OCI-LY7 (cell line): ENCODE measurements around the gene XK. TPM values are rescaled to one million over a fixed set of nuclear protein-coding genes. Genes with fewer than 3 reads are reported as not detected.

Experiments used
- BruUV-seq: library from RNA; stranded (reverse); fragments of 400-500 nt; replicated peaks from 2 replicates; lab custom pipeline; 2021; lab: Mats Ljungman, UMichigan
- CTCF ChIA-PET: fragments of 300-600 bp; sonication (Branson Sonifier 250); formaldehyde crosslinking; loops from one replicate; lab custom pipeline; 2022; ENCODE audit warnings: antibody characterized with exemption; ENCODE audit not compliant: unreplicated experiment; lab: Charles Lee
- POLR2A ChIA-PET: fragments of 300-600 bp; sonication (Branson Sonifier 250); formaldehyde crosslinking; loops from one replicate; lab custom pipeline; 2022; ENCODE audit warnings: antibody characterized with exemption; lab: Charles Lee
- DNase-seq: peaks from one replicate; pipeline ENCODE4 v3.0.0-alpha.2; 2015; ENCODE audit warnings: low spot score
- H2AFZ ChIP-seq: fragments of 200-600 bp; sonication (generic), shearing (Covaris generic); 2 replicates; pipeline ENCODE4 v1.6.1; 2014; ENCODE audit warnings: mild to moderate bottlenecking, antibody characterized with exemption, low read length, moderate library complexity
- H3K27ac ChIP-seq: fragments of 200-600 bp; sonication (generic); 2 replicates; pipeline ENCODE4 v1.5.1; 2014; ENCODE audit warnings: mixed run types, low read depth, mild to moderate bottlenecking, moderate library complexity, low read length, inconsistent platforms; ENCODE audit not compliant: poor library complexity, severe bottlenecking
- H3K36me3 ChIP-seq: fragments of 200-600 bp; sonication (generic); 2 replicates; pipeline ENCODE4 v1.6.1; 2014; ENCODE audit warnings: mild to moderate bottlenecking, antibody characterized with exemption, low read length, moderate library complexity, mixed read lengths; ENCODE audit not compliant: insufficient read depth
- H3K4me1 ChIP-seq: fragments of 200-600 bp; sonication (generic); 2 replicates; pipeline ENCODE4 v1.5.1; 2014; ENCODE audit warnings: mild to moderate bottlenecking, low read length; ENCODE audit not compliant: insufficient read depth, poor library complexity, severe bottlenecking
- H3K4me2 ChIP-seq: fragments of 200-600 bp; sonication (generic); 2 replicates; pipeline ENCODE4 v1.6.1; 2014; ENCODE audit warnings: mild to moderate bottlenecking, low read length
- H3K4me3 ChIP-seq: fragments of 200-600 bp; sonication (generic); 2 replicates; pipeline ENCODE4 v1.5.1; 2014; ENCODE audit warnings: mild to moderate bottlenecking, low read depth, low read length; ENCODE audit not compliant: poor library complexity, severe bottlenecking
- H3K79me2 ChIP-seq: fragments of 200-600 bp; sonication (generic); 2 replicates; pipeline ENCODE4 v1.6.1; 2016; ENCODE audit warnings: low read depth, mild to moderate bottlenecking, low read length, moderate library complexity, mixed read lengths; ENCODE audit not compliant: insufficient read depth
- H3K9me2 ChIP-seq: fragments of 200-600 bp; sonication (generic); 2 replicates; pipeline ENCODE4 v1.6.1; 2016; ENCODE audit warnings: mild to moderate bottlenecking, low read length, mixed read lengths; ENCODE audit not compliant: insufficient read depth
- H3K9me3 ChIP-seq: fragments of 200-600 bp; sonication (generic); 2 replicates; pipeline ENCODE4 v1.6.1; 2014; ENCODE audit warnings: mild to moderate bottlenecking, mixed run types, low read length, mixed read lengths
- H4K20me1 ChIP-seq: fragments of 200-600 bp; sonication (generic); 2 replicates; pipeline ENCODE4 v1.6.1; 2014; ENCODE audit warnings: mild to moderate bottlenecking, antibody characterized with exemption, low read length, moderate library complexity, mixed read lengths; ENCODE audit not compliant: insufficient read depth
- EZH2phosphoT487 ChIP-seq: fragments of 200-600 bp; sonication (generic); IDR thresholded peaks from 2 replicates; pipeline ENCODE4 v1.6.1; 2018; ENCODE audit warnings: low read depth, borderline replicate concordance, mild to moderate bottlenecking, mixed run types, antibody characterized with exemption, low read length, moderate library complexity, mixed read lengths
- intact Hi-C: fragments of 100-400 bp; cut with micrococcal nuclease; formaldehyde crosslinking; loops from one replicate; pipeline ENCODE4 v1.10.0; 2022; ENCODE audit not compliant: unreplicated experiment
- total RNA-seq, 2 experiments: library from RNA; depleted of rRNA in 1 of 2; stranded (reverse); fragments of >200 nt in 1 of 2; shearing (Covaris generic) in 1 of 2; gene quantifications; 2 replicates each; pipeline ENCODE4 v1.2.3, GENCODE V29; 2014 to 2022
- TF ChIP-seq, protein P1 (sequence below): fragments of 200-600 bp; sonication (generic); conservative IDR thresholded peaks from 2 replicates; pipeline ENCODE4 v1.5.1; 2014; ENCODE audit warnings: mild to moderate bottlenecking, antibody characterized with exemption, low read length, moderate library complexity, mixed read lengths

Gene XK
- total RNA-seq, 2 experiments from 2014 or later: 0.70 TPM; not detected in 1

DNA sequence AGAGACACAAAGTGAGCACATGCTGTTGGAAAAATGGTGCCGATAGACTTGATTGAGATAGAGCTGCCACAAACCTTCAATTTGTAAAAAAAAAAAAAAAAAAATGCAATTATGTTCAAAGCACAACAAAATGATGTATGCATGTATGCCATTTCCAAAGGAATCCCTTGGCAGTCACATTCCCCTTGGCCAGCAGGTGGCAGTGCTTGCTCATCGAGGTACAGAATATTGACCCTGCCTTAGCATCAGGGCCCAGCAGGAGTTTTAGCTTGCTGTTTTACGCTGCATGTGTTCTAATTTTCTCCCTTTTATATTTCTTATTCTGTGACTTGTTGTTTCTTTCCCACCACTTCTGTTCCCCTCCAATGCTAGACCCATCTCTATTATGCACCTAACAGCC lies 59.8 kb downstream of the XK start:
- Histone ChIP-seq H3K36me3 (no peaks in the 10 kb centered on the region), H3K4me2 (peak overlapping the region; percentile 31; the same call in 1 of the 2 replicates), H3K4me1 (peaks cover 20% of the 10 kb centered on the region), H4K20me1 (no peaks in the 10 kb centered on the region), H3K9me3 (no peaks in the 10 kb centered on the region), H2AFZ (peak overlapping the region; percentile 76; the same call in 1 of the 2 replicates), H3K9me2 (no peaks in the 10 kb centered on the region), H3K27ac (peak overlapping the region; percentile 14), H3K4me3 (no peak overlapping the region), H3K79me2 (no peaks in the 10 kb centered on the region)
- no TSS peak for BruUV-seq
- ChIA-PET POLR2A (interaction anchor here (0.7 to 6.5 kb wide), 5 partner anchors 9 to 79 kb away, joined by 3 to 65 read pairs (median 7); no protein-coding TSS in a partner anchor), CTCF (interaction anchor here (0.5 to 2.2 kb wide), 4 partner anchors 10 to 697 kb away, joined by 3 to 46 read pairs (median 4); no protein-coding TSS in a partner anchor)
- intact Hi-C loops: loop anchor here (1.0 kb wide), 1 partner anchor 80 kb away; no protein-coding TSS in a partner anchor
- TF ChIP-seq, protein P1, sequence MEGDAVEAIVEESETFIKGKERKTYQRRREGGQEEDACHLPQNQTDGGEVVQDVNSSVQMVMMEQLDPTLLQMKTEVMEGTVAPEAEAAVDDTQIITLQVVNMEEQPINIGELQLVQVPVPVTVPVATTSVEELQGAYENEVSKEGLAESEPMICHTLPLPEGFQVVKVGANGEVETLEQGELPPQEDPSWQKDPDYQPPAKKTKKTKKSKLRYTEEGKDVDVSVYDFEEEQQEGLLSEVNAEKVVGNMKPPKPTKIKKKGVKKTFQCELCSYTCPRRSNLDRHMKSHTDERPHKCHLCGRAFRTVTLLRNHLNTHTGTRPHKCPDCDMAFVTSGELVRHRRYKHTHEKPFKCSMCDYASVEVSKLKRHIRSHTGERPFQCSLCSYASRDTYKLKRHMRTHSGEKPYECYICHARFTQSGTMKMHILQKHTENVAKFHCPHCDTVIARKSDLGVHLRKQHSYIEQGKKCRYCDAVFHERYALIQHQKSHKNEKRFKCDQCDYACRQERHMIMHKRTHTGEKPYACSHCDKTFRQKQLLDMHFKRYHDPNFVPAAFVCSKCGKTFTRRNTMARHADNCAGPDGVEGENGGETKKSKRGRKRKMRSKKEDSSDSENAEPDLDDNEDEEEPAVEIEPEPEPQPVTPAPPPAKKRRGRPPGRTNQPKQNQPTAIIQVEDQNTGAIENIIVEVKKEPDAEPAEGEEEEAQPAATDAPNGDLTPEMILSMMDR: peak; percentile 80
- no peak for TF ChIP-seq EZH2phosphoT487
- DNase-seq: peak; percentile 83

DNA sequence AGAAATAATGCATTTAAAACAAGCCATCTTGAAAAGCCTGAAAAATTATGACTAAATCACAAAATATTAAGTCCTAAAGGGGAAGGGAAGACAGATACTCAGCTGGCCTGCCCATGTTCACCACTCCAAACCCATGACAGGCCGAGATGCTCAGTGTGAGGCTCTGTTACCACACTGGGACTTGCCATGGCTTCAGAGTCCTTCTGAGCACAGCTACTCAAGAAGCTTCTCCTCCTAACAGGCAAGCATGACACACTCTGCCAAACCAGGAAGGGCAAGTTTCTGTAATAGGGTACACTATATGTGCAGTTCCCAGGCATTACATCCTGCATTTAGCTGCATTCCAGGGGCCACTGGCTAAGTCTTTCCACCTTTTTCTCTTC lies 60.2 kb downstream of the XK start:
- Histone ChIP-seq H3K79me2 (no peaks in the 10 kb centered on the region), H3K4me3 (no peak overlapping the region), H2AFZ (peak overlapping the region; percentile 76; the same call in 1 of the 2 replicates), H3K4me1 (peaks cover 20% of the 10 kb centered on the region), H3K36me3 (no peaks in the 10 kb centered on the region), H3K4me2 (peak overlapping the region; percentile 31), H4K20me1 (no peaks in the 10 kb centered on the region), H3K9me3 (no peaks in the 10 kb centered on the region), H3K9me2 (no peaks in the 10 kb centered on the region), H3K27ac (peak overlapping the region; percentile 14)
- ChIA-PET POLR2A (interaction anchor here (1.0 to 6.5 kb wide), 3 partner anchors 17 to 79 kb away, joined by 3 to 65 read pairs (median 8); no protein-coding TSS in a partner anchor), CTCF (interaction anchor here (0.6 to 2.2 kb wide), 4 partner anchors 9 to 79 kb away, joined by 3 to 46 read pairs (median 4); no protein-coding TSS in a partner anchor)
- no TSS peak for BruUV-seq
- intact Hi-C loops: loop anchor here (1.0 kb wide), 1 partner anchor 79 kb away; no protein-coding TSS in a partner anchor
- no peak for TF ChIP-seq EZH2phosphoT487
- TF ChIP-seq, protein P1: no peak
- DNase-seq: no peak
